ENCODE measurements around the gene SMYD3. TPM values are rescaled to one million over a fixed set of nuclear protein-coding genes. Genes with fewer than 3 reads are reported as not detected.

The SMYD3 gene
- total and polyA plus RNA-seq, 9 of the 15 experiments (the other 6 are each of a cell fraction or from before 2014, with no cell fraction given): 128 to 440 (median 197) TPM

DNA sequence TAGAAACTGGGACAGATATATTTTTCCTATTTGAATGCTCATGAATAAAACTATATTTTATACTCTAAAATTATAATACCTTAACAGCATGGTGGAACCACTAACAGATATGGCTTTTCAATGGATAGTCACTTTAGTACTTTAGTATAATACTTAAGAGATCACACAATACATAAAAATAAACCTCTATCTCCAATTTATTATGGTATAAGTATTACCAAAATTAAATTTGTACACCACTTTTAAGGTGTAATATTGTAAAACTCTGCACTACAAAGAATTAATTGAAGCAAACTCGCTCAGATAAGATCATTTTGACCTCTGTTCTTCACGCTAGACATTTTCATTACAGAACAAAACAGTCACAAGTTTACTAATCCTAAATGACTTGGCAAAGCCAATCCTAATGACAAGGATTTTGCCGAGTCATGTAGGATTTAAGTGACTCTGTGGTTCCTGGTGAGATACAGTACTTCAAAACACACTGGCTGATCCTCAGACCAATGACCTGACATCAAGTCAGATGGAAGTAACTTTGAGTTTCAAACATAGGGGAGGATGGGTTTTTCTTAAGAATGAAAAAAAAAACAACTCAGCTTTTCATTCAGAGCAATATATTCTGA, 200.6 kb downstream of the SMYD3 start (continued):
- TF ChIP-seq, protein P1, sequence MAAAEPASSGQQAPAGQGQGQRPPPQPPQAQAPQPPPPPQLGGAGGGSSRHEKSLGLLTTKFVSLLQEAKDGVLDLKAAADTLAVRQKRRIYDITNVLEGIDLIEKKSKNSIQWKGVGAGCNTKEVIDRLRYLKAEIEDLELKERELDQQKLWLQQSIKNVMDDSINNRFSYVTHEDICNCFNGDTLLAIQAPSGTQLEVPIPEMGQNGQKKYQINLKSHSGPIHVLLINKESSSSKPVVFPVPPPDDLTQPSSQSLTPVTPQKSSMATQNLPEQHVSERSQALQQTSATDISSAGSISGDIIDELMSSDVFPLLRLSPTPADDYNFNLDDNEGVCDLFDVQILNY (CRISPR knock-in tag; IDR thresholded peaks at IDR 0.05): no peak
- TF ChIP-seq NRF1 (conservative IDR thresholded peaks at IDR 0.05 in 1 of 2, IDR thresholded peaks at IDR 0.05 in 1 of 2): no peak
- no peak for TF ChIP-seq KLF6 (CRISPR knock-in tag; IDR thresholded peaks at IDR 0.05; ENCODE audit: borderline replicate concordance)
- no peak for TF ChIP-seq CHCHD3 (CRISPR knock-in tag; IDR thresholded peaks at IDR 0.05)
- TF ChIP-seq CAMTA2 (CRISPR knock-in tag; conservative IDR thresholded peaks at IDR 0.05): no peak
- TF ChIP-seq THRAP3 (IDR thresholded peaks at IDR 0.05; ENCODE audit: borderline replicate concordance): no peak
- TF ChIP-seq MIER1 (IDR thresholded peaks at IDR 0.05; ENCODE audit: low read depth): no peak
- TF ChIP-seq, protein P2, sequence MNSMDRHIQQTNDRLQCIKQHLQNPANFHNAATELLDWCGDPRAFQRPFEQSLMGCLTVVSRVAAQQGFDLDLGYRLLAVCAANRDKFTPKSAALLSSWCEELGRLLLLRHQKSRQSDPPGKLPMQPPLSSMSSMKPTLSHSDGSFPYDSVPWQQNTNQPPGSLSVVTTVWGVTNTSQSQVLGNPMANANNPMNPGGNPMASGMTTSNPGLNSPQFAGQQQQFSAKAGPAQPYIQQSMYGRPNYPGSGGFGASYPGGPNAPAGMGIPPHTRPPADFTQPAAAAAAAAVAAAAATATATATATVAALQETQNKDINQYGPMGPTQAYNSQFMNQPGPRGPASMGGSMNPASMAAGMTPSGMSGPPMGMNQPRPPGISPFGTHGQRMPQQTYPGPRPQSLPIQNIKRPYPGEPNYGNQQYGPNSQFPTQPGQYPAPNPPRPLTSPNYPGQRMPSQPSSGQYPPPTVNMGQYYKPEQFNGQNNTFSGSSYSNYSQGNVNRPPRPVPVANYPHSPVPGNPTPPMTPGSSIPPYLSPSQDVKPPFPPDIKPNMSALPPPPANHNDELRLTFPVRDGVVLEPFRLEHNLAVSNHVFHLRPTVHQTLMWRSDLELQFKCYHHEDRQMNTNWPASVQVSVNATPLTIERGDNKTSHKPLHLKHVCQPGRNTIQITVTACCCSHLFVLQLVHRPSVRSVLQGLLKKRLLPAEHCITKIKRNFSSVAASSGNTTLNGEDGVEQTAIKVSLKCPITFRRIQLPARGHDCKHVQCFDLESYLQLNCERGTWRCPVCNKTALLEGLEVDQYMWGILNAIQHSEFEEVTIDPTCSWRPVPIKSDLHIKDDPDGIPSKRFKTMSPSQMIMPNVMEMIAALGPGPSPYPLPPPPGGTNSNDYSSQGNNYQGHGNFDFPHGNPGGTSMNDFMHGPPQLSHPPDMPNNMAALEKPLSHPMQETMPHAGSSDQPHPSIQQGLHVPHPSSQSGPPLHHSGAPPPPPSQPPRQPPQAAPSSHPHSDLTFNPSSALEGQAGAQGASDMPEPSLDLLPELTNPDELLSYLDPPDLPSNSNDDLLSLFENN (IDR thresholded peaks at IDR 0.05; ENCODE audit: low read depth in 2 of 2, low read length in 2 of 2): no peak
- no peak; the same call in 1 of the 2 replicates for TF ChIP-seq KAT7 (CRISPR knock-in tag; IDR thresholded peaks at IDR 0.05; ENCODE audit: borderline replicate concordance)
- TF ChIP-seq NR2C2 (CRISPR knock-in tag; IDR thresholded peaks at IDR 0.05): no peak
- TF ChIP-seq NR2C2 (tag; IDR thresholded peaks at IDR 0.05): peak; percentile 82
- TF ChIP-seq MAFG (tag; conservative IDR thresholded peaks at IDR 0.05): peak; percentile 99
- peak; percentile 86 for TF ChIP-seq MTA1 (IDR thresholded peaks at IDR 0.05; ENCODE audit: borderline replicate concordance)
- TF ChIP-seq TCF3 (CRISPR knock-in tag; IDR thresholded peaks at IDR 0.05): 0 out of 2 replicates have a peak, but pooled peaks have one; percentile 20
- TF ChIP-seq, protein P3, sequence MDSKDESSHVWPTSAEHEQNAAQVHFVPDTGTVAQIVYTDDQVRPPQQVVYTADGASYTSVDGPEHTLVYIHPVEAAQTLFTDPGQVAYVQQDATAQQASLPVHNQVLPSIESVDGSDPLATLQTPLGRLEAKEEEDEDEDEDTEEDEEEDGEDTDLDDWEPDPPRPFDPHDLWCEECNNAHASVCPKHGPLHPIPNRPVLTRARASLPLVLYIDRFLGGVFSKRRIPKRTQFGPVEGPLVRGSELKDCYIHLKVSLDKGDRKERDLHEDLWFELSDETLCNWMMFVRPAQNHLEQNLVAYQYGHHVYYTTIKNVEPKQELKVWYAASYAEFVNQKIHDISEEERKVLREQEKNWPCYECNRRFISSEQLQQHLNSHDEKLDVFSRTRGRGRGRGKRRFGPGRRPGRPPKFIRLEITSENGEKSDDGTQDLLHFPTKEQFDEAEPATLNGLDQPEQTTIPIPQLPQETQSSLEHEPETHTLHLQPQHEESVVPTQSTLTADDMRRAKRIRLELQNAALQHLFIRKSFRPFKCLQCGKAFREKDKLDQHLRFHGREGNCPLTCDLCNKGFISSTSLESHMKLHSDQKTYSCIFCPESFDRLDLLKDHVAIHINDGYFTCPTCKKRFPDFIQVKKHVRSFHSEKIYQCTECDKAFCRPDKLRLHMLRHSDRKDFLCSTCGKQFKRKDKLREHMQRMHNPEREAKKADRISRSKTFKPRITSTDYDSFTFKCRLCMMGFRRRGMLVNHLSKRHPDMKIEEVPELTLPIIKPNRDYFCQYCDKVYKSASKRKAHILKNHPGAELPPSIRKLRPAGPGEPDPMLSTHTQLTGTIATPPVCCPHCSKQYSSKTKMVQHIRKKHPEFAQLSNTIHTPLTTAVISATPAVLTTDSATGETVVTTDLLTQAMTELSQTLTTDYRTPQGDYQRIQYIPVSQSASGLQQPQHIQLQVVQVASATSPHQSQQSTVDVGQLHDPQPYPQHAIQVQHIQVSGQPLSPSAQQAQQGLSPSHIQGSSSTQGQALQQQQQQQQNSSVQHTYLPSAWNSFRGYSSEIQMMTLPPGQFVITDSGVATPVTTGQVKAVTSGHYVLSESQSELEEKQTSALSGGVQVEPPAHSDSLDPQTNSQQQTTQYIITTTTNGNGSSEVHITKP (IDR thresholded peaks at IDR 0.05; ENCODE audit: partially characterized antibody): peak; percentile 59
- peak; percentile 89 to 91 for TF ChIP-seq KDM1A (IDR thresholded peaks at IDR 0.05)
- TF ChIP-seq HNRNPH1 (optimal IDR thresholded peaks at IDR 0.05; ENCODE audit: low read depth, low read length): no peak
- TF ChIP-seq ZNF239 (CRISPR knock-in tag; IDR thresholded peaks at IDR 0.05): 0 out of 2 replicates have a peak, but pooled peaks have one; percentile 53
- no peak for TF ChIP-seq ZNF586 (CRISPR knock-in tag; conservative IDR thresholded peaks at IDR 0.05)

Measured in K562 (cell line).